Activated CD8-positive, alpha-beta T cell treated with anti-CD3 and anti-CD28 coated beads for 36 hours (primary cell): Measurements from ENCODE around the gene TMPRSS13. TPM values are rescaled to one million over a fixed set of nuclear protein-coding genes. Genes with fewer than 3 reads are reported as not detected.

ENCODE experiments used
- ATAC-seq: fragments of 200-7000 bp; cut with Tn5 transposase; one replicate; pipeline ENCODE4 v1.10.0; 2021; ENCODE audit warnings: mild to moderate bottlenecking, moderate library complexity
- CTCF ChIA-PET: fragments of 350-600 bp; sonication (Branson Sonifier 250); formaldehyde crosslinking; loops from one replicate; lab custom pipeline; 2021; ENCODE audit warnings: antibody characterized with exemption; lab: Charles Lee
- POLR2A ChIA-PET: fragments of 350-600 bp; sonication (Branson Sonifier 250); formaldehyde crosslinking; loops from one replicate; lab custom pipeline; 2021; ENCODE audit warnings: antibody characterized with exemption; lab: Charles Lee
- DNase-seq: peaks from one replicate; pipeline ENCODE4 v3.0.0-alpha.2; 2020
- H3K27ac Mint-ChIP-seq: one replicate; pipeline ENCODE4 v1.8.0; 2021; ENCODE audit warnings: mild to moderate bottlenecking, mixed read lengths
- H3K27me3 Mint-ChIP-seq: one replicate; pipeline ENCODE4 v1.8.0; 2021; ENCODE audit warnings: mixed read lengths
- H3K36me3 Mint-ChIP-seq: one replicate; pipeline ENCODE4 v1.8.0; 2021; ENCODE audit warnings: low read depth, mixed read lengths
- H3K4me1 Mint-ChIP-seq: one replicate; pipeline ENCODE4 v1.8.0; 2021; ENCODE audit warnings: low read depth, mixed read lengths
- H3K4me3 Mint-ChIP-seq: one replicate; pipeline ENCODE4 v1.8.0; 2021; ENCODE audit warnings: mild to moderate bottlenecking, moderate library complexity, mixed read lengths
- H3K9me3 Mint-ChIP-seq: one replicate; pipeline ENCODE4 v1.8.0; 2021; ENCODE audit warnings: mixed read lengths
- intact Hi-C: fragments of 100-400 bp; cut with micrococcal nuclease; formaldehyde crosslinking; loops from one replicate; pipeline ENCODE4 v1.10.0; 2022
- total RNA-seq, 2 experiments: library from RNA; stranded (reverse); gene quantifications; one replicate each; pipeline ENCODE4 v1.2.3, GENCODE V29; 2021
- TF ChIP-seq, protein P1 (sequence below): fragments of 200-600 bp; IDR thresholded peaks from one replicate; pipeline ENCODE4 v1.8.0; 2022; ENCODE audit warnings: antibody characterized with exemption, mild to moderate bottlenecking

The TMPRSS13 gene
- total RNA-seq, 2 experiments from 2014 or later: 3.5 to 4.7 TPM

GRCh38 chr11:117860139-117860538 lies 69.1 kb downstream of the TMPRSS13 start:
- no peaks in the 10 kb centered on the region for H3K36me3 Mint-ChIP-seq
- intact Hi-C loops: no loop called here
- POLR2A ChIA-PET: interaction anchor here (0.6 to 1.0 kb wide), 2 partner anchors 18 to 1405 kb away, joined by 3 read pairs; no protein-coding TSS in a partner anchor
- H3K9me3 Mint-ChIP-seq: no peaks in the 10 kb centered on the region
- TF ChIP-seq, protein P1, sequence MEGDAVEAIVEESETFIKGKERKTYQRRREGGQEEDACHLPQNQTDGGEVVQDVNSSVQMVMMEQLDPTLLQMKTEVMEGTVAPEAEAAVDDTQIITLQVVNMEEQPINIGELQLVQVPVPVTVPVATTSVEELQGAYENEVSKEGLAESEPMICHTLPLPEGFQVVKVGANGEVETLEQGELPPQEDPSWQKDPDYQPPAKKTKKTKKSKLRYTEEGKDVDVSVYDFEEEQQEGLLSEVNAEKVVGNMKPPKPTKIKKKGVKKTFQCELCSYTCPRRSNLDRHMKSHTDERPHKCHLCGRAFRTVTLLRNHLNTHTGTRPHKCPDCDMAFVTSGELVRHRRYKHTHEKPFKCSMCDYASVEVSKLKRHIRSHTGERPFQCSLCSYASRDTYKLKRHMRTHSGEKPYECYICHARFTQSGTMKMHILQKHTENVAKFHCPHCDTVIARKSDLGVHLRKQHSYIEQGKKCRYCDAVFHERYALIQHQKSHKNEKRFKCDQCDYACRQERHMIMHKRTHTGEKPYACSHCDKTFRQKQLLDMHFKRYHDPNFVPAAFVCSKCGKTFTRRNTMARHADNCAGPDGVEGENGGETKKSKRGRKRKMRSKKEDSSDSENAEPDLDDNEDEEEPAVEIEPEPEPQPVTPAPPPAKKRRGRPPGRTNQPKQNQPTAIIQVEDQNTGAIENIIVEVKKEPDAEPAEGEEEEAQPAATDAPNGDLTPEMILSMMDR: no peak
- no peak overlapping the region for H3K4me3 Mint-ChIP-seq
- peaks cover 2% of the 10 kb centered on the region for H3K27me3 Mint-ChIP-seq
- peaks cover 3% of the 10 kb centered on the region for H3K4me1 Mint-ChIP-seq
- H3K27ac Mint-ChIP-seq: no peak overlapping the region
- ATAC-seq (no peak), DNase-seq (no peak)
- CTCF ChIA-PET: interaction anchor here (0.6 to 2.6 kb wide), 6 partner anchors 15 to 431 kb away, joined by 3 to 10 read pairs (median 6); no protein-coding TSS in a partner anchor

GRCh38 chr11:117859488-117860112 lies 69.6 kb downstream of the TMPRSS13 start:
- DNase-seq: no peak
- Mint-ChIP-seq H3K27me3 (peaks cover 2% of the 10 kb centered on the region), H3K4me3 (no peak overlapping the region), H3K4me1 (peaks cover 3% of the 10 kb centered on the region), H3K27ac (no peak overlapping the region), H3K36me3 (no peaks in the 10 kb centered on the region), H3K9me3 (no peaks in the 10 kb centered on the region)
- TF ChIP-seq, protein P1: no peak
- no peak for ATAC-seq
- CTCF ChIA-PET: interaction anchor here (2.6 kb wide), 1 partner anchor 52 kb away, joined by 10 read pairs; no protein-coding TSS in a partner anchor
- POLR2A ChIA-PET: interaction anchor here (0.6 to 1.0 kb wide), 2 partner anchors 18 to 1405 kb away, joined by 3 read pairs; no protein-coding TSS in a partner anchor
- intact Hi-C loops: no loop called here

GRCh38 chr11:117859061-117859460 lies 70.1 kb downstream of the TMPRSS13 start:
- intact Hi-C loops: no loop called here
- Mint-ChIP-seq H3K9me3 (no peaks in the 10 kb centered on the region), H3K4me3 (no peak overlapping the region), H3K4me1 (peaks cover 3% of the 10 kb centered on the region), H3K36me3 (no peaks in the 10 kb centered on the region), H3K27me3 (peaks cover 2% of the 10 kb centered on the region), H3K27ac (no peak overlapping the region)
- CTCF ChIA-PET: interaction anchor here (1.1 kb wide), 1 partner anchor 229 kb away, joined by 3 read pairs; no protein-coding TSS in a partner anchor
- POLR2A ChIA-PET: no interaction called here
- no peak for ATAC-seq
- DNase-seq: no peak
- TF ChIP-seq, protein P1: no peak

DNA sequence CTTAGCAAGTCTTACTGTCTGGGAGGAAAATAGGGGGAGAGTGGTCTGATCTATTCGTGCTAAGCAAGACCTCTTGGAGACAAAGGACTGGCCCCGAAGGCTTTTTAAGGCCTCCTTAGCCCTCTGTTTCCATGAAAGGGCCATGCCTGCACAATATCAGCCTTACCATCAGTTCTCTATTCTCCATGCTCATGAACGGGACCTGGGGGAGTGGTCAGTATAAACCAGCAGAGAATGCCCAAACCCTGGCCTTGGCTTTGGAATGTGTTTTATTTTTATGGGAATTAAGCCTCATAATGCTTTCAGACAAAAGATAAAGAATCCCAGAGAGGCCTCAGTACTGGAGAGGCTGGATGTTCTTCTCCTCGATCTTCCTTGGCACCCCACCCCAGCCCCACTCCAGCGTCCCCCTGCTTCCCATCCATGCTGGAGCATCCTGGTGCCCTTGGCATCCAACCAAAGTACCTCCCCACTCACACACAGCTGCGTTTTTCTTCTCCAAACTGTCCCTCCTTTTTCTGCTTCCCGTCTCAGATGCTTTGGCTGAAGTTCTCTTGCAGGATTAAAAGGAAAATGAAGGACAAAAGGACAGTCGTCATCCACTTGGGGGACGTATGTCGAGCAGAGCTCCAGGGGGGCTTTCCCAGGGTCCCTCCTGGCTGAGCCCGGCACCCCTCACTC lies 71.3 kb downstream of the TMPRSS13 start:
- peaks cover 2% of the 10 kb centered on the region for H3K36me3 Mint-ChIP-seq
- TF ChIP-seq, protein P1: no peak
- intact Hi-C loops: no loop called here

More for the DNA sequence above, 71.3 kb downstream of the TMPRSS13 start:
- peaks cover 2% of the 10 kb centered on the region for H3K27me3 Mint-ChIP-seq
- peaks cover 3% of the 10 kb centered on the region for H3K9me3 Mint-ChIP-seq
- H3K4me1 Mint-ChIP-seq: peaks cover 4% of the 10 kb centered on the region
- POLR2A ChIA-PET: no interaction called here
- no peak overlapping the region for H3K27ac Mint-ChIP-seq
- CTCF ChIA-PET: interaction anchor here (1.1 kb wide), 1 partner anchor 230 kb away, joined by 3 read pairs; no protein-coding TSS in a partner anchor
- H3K4me3 Mint-ChIP-seq: no peak overlapping the region
- no peak for DNase-seq
- ATAC-seq: no peak
